HG03139 (cell line): ENCODE data around the gene MTRF1L.

Source experiments
- ATAC-seq: cut with Tn5 transposase; IDR thresholded peaks from one replicate; pipeline ENCODE4 v1.9.1; 2021; ENCODE audit not compliant: unreplicated experiment

MTRF1L gene, protein sequence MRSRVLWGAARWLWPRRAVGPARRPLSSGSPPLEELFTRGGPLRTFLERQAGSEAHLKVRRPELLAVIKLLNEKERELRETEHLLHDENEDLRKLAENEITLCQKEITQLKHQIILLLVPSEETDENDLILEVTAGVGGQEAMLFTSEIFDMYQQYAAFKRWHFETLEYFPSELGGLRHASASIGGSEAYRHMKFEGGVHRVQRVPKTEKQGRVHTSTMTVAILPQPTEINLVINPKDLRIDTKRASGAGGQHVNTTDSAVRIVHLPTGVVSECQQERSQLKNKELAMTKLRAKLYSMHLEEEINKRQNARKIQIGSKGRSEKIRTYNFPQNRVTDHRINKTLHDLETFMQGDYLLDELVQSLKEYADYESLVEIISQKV

GRCh38 chr6:153002613-153003365 lies at the start of gene MTRF1L:
Gene MTRF1L (minus strand): TSS chr6:153002709. CDS start chr6:153002685, 24 bp downstream.
- ATAC-seq, result peak; percentile 95

DNA sequence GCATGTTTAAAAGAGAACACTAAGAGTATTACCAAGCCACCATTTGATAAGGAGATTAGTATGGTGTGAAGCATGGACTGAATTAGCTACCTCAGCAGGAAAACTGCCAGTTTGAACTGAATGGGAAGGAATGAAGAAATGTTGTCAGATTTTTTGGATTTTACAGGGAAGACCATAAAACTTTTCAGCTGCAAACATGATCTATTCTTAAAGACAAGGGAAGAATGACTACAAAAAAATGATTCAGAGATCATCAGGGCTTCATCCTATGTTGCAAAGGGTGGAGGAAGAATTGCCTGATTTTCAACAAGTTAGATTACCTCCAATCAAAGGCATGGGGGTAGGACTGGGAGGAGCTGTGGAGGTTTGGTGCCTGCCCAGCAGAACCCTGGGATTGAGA lies 49.3 kb upstream of the MTRF1L start:
- no peak for ATAC-seq

- ATAC-seq, result no peak
Observed at GRCh38 chr6:153048631-153049030, 46.1 kb upstream of the MTRF1L start.

DNA sequence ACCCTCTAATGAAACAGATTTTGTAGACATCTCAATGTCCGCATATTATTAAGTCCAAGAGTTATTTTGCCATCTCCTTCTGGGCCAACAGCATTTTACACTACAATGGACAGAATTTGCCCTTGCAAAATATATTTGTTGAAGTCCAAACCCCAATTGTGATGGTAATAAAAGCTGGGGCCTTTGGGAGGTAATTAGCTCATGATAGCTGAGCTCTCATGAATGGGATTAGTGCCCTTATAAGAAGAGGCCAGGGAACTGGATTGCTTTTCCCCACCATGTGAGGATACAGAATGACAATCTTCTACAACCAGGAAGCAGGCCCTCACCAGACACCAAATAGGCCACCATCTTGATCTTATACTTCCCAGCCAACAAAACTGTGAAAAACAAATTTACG lies 44.9 kb upstream of the MTRF1L start:
- no peak for ATAC-seq

DNA sequence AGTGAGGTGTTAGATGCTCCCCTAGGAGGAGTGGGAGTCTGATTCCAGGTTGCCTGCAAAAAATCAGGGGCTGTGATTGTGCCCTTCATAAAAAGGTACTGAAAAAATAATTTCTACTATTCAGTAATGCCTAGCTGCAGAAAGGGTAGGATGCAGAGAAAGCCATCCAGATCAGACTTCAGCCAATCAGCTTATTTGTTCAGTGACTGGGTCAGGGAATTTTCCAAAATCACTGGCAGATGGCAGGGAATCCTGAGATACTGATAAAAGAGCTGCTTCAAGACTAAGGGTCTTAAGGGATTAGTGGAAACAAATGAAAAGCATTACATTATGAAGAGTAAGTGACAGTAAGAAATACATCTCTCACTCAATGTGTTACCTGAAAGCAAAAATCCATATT lies 42.8 kb upstream of the MTRF1L start:
- ATAC-seq, result no peak

DNA sequence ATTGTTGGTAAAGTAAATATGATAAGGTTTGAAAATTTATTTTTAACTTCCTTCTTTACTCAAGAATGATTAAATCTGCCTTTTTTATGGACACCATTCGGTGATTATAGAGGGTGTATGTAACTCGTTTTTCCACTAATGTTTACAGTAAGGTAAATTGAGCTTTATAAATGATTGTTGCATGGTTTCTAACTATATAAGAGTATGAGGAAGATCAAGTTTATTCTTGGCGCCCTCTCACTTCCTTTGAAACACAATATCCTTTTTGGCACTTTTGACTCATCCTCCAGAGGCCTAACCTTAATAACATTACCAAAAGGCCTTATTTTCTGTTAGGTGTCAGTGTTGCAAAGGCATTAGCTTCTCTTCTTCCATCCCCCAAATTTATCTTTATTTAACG lies 41.8 kb upstream of the MTRF1L start:
- no peak for ATAC-seq

GRCh38 chr6:153043719-153044118 lies 41.2 kb upstream of the MTRF1L start:
- ATAC-seq, result no peak

DNA sequence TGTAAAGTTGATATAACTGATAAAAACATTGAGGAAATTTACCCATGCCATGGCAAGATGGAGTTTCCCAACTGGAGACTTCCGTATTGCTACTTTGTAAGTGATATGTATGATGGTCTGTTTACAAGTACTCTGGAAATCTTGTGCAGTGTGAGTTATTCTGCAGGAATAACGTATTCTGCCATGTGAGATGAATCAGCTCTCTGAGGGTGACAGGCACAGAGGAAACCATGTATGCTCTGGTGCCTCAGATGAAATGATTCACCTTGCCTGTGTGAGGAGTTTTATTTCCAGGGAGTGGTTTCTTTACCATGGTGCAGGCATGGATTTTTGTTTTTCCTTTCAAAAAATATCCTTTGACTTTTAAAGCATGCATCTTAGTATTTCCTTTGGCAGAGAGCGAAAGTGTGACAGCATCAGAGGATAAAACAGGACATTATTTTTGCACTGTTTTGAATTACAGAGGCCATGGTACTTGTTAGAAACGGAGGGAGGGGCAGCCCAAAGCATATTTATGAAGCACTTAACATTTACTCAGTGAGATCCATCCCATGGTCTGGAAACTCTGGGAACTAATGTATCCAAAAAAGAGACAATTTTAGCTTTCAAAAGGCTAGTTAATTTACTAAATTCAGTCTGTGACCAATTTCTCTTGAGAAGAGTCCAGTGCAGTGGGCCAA lies 36.0 kb upstream of the MTRF1L start:
- no peak for ATAC-seq

DNA sequence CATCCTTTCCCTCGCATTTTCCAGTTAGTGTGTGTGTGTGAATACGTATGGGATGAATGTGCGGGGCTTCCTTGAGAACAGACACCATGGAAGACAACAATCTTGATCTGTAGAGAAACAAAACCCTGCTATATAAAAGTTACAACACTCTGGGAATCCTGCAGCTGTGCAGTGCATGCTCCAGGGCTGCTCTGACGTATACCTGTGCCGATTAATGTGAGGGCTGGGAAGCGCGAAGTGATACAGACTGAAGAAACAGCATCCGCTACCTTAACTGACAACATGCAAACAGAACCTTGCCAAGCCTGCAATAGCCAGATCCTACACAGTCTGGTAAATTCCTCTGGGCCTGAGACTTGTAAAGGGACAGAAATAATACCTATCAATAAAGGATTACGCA lies 31.6 kb upstream of the MTRF1L start:
- ATAC-seq, result no peak

DNA sequence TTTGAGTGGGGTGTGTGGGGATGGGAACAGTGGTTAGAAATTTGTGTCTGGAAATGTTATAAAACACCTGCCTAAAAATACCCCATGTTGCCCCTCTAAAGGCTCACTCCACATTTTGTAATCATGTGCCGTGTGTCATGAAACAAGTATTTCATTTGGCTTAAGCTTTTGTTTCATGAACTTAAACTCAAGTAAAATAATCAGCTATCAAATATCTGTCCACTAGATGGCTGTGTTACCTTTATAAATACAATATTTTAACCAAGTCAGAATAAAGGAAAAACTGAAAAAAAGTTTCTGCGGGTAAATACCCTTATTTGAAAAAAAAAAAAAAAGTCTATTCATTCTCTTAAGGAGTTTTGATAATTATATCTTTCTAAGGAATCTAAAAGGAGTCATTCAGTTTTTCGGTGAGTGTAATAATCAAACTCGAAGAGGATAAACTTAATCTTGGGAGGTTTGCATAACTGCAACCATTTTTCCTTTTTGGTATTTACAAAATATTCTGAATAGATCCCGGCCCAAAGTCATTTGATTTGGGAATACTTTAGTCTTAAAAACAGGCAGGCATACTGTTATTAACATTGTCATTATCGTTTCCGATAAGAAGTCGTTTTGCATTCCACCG lies 29.9 kb upstream of the MTRF1L start:
- no peak for ATAC-seq

DNA sequence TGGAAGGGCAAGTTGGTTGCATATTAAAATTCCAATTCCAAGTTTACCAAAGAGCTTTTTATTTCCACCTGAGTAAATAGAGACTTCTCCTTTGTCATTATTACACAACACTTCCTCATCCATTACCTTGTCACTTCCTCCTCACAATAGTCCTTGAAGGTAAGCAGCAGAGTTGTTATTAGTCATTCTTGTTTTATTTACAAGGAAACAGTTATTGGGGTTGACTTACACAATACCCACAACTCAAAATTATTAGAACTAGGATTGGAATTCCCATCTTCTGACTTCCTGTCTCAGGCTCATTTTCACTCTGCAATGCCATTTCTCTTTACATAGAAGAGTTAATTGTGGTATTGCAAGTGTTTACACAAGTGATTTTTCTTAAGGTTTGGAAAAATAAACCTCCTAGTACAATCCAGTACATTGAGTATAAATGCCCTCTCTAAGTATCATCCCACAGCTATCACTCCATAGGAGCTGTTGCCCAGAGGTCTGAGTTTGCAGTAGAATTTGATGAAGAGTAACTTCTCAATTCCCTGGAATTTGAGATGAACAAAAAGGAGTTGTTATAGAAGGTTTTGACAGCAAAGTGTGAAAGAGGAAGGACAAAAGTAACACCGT lies 28.9 kb upstream of the MTRF1L start:
- no peak for ATAC-seq

- no peak for ATAC-seq
Observed at GRCh38 chr6:153028963-153029362, 26.5 kb upstream of the MTRF1L start.

GRCh38 chr6:153028286-153028685 lies 25.8 kb upstream of the MTRF1L start:
- ATAC-seq, result no peak

DNA sequence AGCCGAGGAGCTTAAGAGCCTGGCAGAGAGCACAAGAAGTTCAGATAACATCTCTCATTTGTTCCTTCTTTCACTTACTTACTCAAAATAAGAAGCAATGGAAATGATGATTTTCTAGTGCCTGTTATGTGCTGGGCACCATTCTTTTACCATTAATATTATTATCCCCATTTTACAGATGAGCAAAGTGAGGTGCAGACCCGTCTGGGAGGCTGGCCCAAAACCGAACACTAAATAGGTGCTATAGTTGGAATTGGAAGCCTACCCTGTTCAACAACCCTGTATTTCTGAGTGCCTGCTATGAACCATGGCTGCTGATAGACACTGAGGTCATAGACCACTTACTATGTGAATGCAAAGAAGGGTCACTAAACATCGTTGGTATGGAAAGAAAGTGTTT lies 25.0 kb upstream of the MTRF1L start:
- no peak for ATAC-seq

DNA sequence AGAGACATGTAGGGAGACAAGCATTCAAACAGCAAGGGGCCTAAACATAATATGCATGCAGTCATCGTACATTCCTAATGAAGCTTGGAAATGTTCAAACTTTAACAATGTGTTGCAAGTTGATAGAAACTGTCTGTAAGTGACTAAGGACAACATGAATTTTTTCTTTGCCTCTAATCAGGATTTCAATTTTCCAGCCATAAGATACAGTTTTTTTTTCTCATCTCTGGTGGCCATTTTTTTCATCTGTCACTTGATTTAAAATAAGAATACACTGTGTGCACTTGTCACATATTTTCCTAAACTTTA lies 22.2 kb upstream of the MTRF1L start:
- ATAC-seq, result peak; percentile 7

DNA sequence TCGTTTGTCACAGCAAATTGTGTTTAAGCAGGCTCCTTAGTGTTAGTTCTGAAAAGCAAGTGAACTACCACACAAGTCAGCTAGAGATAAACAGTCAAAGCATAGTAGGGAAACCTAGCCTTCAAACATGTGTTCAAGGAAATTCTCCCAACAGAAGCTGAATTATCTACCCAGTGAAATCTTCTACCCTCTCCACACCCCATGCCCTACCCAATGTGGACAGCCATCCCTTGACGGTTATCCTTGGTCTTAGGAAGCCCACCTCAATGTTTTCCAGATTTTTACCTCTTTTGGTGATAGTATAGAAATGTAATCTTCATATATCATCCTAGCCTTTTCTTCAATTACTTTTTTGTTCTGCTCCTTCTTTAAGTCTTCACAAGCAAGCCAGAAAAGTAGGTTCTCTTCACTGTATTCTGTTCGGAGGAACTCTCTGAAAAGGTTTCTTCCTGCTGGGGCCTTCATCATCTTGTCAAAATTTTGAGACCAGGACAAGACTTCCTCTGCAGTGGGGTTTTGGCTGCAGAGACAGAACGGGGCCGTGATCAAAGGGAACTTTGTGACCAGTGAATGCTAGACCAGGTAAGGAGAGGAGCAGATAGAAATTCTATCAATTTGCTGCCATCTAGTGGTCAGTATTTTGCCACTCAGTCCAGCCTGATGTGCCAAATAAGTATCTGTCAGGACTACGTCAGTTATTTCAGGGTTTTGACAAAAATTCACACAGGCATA lies 21.6 kb upstream of the MTRF1L start:
- ATAC-seq, result peak; percentile 99

DNA sequence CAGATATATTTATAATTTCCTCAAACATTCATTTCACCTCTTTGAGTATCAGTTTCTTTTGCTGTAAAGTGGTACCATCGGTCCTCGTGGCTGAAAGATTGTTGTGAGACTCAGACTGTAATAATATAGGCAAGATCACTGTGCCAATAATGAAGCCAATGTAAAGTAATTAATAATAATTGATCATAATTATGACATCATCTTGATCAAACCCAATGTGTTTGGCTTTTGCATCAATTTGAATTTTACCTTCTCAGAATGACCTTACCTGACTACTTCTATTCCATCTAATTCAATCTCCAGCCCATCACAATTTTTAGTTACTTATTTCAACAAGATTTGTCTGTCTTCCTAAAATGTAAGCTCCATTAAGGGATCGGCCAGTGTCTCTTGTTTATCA lies 15.8 kb upstream of the MTRF1L start:
- no peak for ATAC-seq

- no peak for ATAC-seq
Observed at GRCh38 chr6:153016846-153017245, 14.3 kb upstream of the MTRF1L start.

DNA sequence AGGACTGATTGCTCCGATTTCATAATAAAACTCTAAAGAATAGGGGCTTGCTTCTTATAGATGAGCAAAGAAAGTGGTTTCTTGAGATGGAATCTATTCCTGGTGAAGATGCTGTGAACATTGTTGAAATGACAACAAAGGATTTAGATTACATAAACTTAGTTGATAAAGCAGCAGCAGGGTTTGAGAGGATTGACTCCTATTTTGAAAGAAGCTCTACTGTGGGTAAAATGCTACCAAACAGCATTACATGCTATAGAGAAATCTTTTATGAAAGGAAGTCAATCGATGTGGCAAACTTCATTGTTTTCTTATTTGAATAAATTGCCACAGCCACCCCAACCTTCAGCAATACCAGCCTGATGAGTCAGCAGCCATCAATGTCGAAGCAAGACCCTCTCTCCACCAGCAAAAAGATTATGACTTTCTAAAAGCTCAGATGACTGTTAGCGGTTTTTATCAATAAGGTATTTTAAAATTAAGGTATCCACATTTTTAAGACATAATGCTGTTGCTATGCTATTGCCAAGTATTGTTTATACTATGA lies 12.7 kb upstream of the MTRF1L start:
- ATAC-seq, result no peak

- no peak for ATAC-seq
Observed at GRCh38 chr6:153013438-153013837, 10.9 kb upstream of the MTRF1L start.
